ENCODE results near the gene TXNRD3. TPM values are rescaled to one million over a fixed set of nuclear protein-coding genes. Genes with fewer than 3 reads are reported as not detected.

The TXNRD3 gene
- total and polyA plus RNA-seq, 10 donors = 3.7 to 12.9 (median 6.5) TPM

DNA sequence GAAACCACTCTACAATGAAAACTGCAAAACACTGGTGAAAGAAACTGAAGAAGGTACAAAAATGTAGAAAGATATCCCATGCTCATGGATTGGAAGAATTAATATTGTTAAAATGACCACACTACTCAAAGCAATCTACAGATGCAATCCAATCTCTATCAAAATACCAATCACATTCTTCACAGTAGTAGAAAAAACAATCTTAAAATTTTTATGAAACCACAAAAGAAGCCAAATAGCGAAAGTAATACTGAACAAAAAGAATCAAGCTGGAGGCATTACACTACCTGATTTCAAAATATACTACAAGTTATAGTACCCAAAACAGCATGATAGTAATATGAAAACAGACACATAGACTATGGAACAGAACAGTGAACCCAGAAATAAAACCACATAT is 36.9 kb downstream of the TXNRD3 start:
- no peak for TF ChIP-seq POLR2AphosphoS5 (IDR thresholded peaks at IDR 0.05)
- TF ChIP-seq, protein P1, sequence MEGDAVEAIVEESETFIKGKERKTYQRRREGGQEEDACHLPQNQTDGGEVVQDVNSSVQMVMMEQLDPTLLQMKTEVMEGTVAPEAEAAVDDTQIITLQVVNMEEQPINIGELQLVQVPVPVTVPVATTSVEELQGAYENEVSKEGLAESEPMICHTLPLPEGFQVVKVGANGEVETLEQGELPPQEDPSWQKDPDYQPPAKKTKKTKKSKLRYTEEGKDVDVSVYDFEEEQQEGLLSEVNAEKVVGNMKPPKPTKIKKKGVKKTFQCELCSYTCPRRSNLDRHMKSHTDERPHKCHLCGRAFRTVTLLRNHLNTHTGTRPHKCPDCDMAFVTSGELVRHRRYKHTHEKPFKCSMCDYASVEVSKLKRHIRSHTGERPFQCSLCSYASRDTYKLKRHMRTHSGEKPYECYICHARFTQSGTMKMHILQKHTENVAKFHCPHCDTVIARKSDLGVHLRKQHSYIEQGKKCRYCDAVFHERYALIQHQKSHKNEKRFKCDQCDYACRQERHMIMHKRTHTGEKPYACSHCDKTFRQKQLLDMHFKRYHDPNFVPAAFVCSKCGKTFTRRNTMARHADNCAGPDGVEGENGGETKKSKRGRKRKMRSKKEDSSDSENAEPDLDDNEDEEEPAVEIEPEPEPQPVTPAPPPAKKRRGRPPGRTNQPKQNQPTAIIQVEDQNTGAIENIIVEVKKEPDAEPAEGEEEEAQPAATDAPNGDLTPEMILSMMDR (IDR thresholded peaks at IDR 0.05 in 8 of 11, conservative IDR thresholded peaks at IDR 0.05 in 3 of 11) = no peak
- no peak for TF ChIP-seq POLR2A (IDR thresholded peaks at IDR 0.05)
- Histone ChIP-seq H3K4me3 (no peak overlapping the region), H3K27me3 (replicated peaks in 1 of 7) (no peaks in the 10 kb centered on the region), H3K9me3 (no peaks in the 10 kb centered on the region), H3K27ac (no peak overlapping the region), H3K4me1 (peaks cover 0 to 2% (median 0%) of the 10 kb centered on the region in 6 donors), H3K36me3 (peaks cover 0 to 13% (median 0%) of the 10 kb centered on the region in 6 donors)
- WGBS, 5 donors = 86 to 98% (median 93%) methylated on average over 1 of the region's 1 CpG
- intact Hi-C loops (cut with DNase I; ENCODE audit: low total_unique reads) = no loop called here
- no peak for DNase-seq

DNA sequence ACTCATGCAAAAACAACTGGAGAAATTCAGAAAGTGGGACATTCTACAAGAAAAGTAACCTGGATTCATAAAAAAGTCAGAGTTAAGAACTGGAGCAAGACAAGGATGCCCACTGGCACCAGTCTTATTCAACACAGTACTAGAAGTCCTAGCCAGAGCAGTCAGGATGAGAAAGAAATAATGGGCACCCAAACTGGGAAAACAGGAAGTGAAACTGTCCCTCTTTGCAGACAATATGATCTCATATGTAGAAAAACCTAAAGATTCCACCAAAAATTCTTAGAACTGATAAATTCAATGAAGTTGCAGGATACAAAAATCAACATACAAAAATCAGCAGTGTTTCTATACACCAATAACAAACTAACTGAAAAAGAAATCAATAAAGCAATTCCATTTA is 37.4 kb downstream of the TXNRD3 start:
- peaks cover 0 to 13% (median 0%) of the 10 kb centered on the region in 6 donors for H3K36me3 ChIP-seq
- DNase-seq = no peak
- intact Hi-C loops (cut with DNase I; ENCODE audit: low total_unique reads) = no loop called here
- H3K27me3 ChIP-seq (replicated peaks in 1 of 7) = no peaks in the 10 kb centered on the region
- peaks cover 0 to 7% (median 0%) of the 10 kb centered on the region in 6 donors for H3K4me1 ChIP-seq
- H3K4me3 ChIP-seq = no peak overlapping the region
- H3K9me3 ChIP-seq = no peaks in the 10 kb centered on the region
- TF ChIP-seq POLR2AphosphoS5 (IDR thresholded peaks at IDR 0.05) (no peak), POLR2A (IDR thresholded peaks at IDR 0.05) (no peak)
- TF ChIP-seq, protein P1 (IDR thresholded peaks at IDR 0.05 in 8 of 11, conservative IDR thresholded peaks at IDR 0.05 in 3 of 11) = no peak
- H3K27ac ChIP-seq = no peak overlapping the region

DNA sequence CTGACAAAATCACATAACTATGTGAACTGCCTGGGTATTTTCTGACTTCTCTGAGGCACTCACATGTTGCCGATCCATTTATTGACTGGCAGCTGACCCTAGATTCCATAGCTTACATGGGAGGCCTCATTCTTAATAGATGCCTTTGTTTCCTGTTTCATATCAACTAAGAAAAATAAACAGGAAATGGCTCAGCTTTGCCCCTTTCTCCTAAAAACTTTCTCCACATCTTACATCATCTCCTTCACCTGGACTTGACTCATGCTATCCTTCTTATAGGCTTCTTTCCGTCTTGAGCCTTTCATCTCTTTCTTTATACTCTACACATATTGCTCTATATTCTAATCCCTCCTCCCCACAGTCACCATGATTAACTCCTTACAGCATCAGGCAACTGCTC is 38.0 kb downstream of the TXNRD3 start:
- intact Hi-C loops (cut with DNase I; ENCODE audit: low total_unique reads) = no loop called here
- Histone ChIP-seq H3K27me3 (replicated peaks in 1 of 7) (no peaks in the 10 kb centered on the region), H3K27ac (no peak overlapping the region), H3K4me1 (peaks cover 0 to 11% (median 0%) of the 10 kb centered on the region in 6 donors), H3K36me3 (peaks cover 0 to 13% (median 0%) of the 10 kb centered on the region in 6 donors), H3K9me3 (no peaks in the 10 kb centered on the region), H3K4me3 (no peak overlapping the region)
- TF ChIP-seq POLR2A (IDR thresholded peaks at IDR 0.05) (no peak), POLR2AphosphoS5 (IDR thresholded peaks at IDR 0.05) (no peak)
- TF ChIP-seq, protein P1 (IDR thresholded peaks at IDR 0.05 in 8 of 11, conservative IDR thresholded peaks at IDR 0.05 in 3 of 11) = no peak
- no peak for DNase-seq
- 89 to 95% (median 91%) methylated on average over 2 of the region's 2 CpGs for WGBS, 5 donors

DNA sequence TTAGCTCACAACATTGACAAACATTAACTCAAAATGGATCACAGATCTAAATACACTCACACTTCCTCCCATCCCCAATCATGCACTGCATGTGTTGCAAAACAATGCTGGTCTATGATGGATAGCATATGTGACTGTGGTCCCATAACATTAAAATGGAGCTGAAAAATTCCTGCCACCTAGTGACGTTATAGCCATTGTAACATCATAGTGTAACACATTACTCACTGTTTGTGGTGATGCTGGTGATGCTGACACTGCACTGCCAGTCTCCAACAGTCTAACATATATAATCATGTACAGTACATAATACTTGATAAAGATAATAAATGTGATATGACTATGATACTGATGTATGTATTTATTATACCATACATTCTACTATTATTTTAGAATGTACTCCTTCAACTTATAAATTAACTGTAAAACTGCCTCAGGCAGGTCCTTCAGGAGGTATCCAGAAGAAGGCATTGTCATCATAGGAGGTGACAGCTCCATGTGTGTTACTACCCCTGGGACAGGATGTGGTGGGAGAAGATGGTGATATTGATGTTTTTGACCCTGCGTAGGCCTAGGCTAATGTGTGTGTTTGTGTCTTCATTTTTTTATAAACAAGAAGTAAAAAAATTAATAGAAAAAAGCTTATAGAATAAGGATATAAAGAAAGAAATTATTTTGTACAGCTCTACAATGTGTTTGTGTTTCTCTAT is 41.3 kb downstream of the TXNRD3 start:
- TF ChIP-seq POLR2A (IDR thresholded peaks at IDR 0.05) (no peak), POLR2AphosphoS5 (IDR thresholded peaks at IDR 0.05) (no peak)
- TF ChIP-seq, protein P1 (IDR thresholded peaks at IDR 0.05 in 8 of 11, conservative IDR thresholded peaks at IDR 0.05 in 3 of 11) = no peak
- Histone ChIP-seq H3K9me3 (no peaks in the 10 kb centered on the region), H3K27me3 (replicated peaks in 1 of 7) (no peaks in the 10 kb centered on the region), H3K4me3 (no peak overlapping the region), H3K27ac (no peak overlapping the region), H3K4me1 (peaks cover 0 to 12% (median 0%) of the 10 kb centered on the region in 6 donors), H3K36me3 (peaks cover 0 to 44% (median 7%) of the 10 kb centered on the region in 6 donors)
- 49 to 68% (median 55%) methylated on average over 2 of the region's 2 CpGs for WGBS, 5 donors
- intact Hi-C loops (cut with DNase I; ENCODE audit: low total_unique reads) = no loop called here
- no peak for DNase-seq

All from spleen (tissue), 11 donors.